ENCODE data around the gene ZHX3. TPM values are rescaled to one million over a fixed set of nuclear protein-coding genes. Genes with fewer than 3 reads are reported as not detected.

The ZHX3 gene
- total and polyA plus RNA-seq, 2 donors (not counting 1 experiment from before 2014, with no cell fraction given): 4.3 to 22.2 TPM

- no CpG with 5 or more reads among the region's 5 CpGs for WGBS (ENCODE audit: insufficient coverage)
- POLR2A ChIA-PET: interaction anchor here (1.1 kb wide), 1 partner anchor 19 kb away, joined by 3 read pairs; no protein-coding TSS in a partner anchor
- ATAC-seq (ENCODE audit: low read depth): no peak
Observed at GRCh38 chr20:41274152-41274551, 43.4 kb downstream of the ZHX3 start.

GRCh38 chr20:41273445-41273844, 44.1 kb downstream of the ZHX3 start:
- H3K4me1 Mint-ChIP-seq: peaks cover 4% of the 10 kb centered on the region

More at GRCh38 chr20:41274152-41274551, 43.4 kb downstream of the ZHX3 start:
- no peak overlapping the region for H2AFZ ChIP-seq (ENCODE audit: insufficient read depth, low read depth, low read length, poor library complexity, severe bottlenecking)
- H3K27me3 Mint-ChIP-seq: no peaks in the 10 kb centered on the region
- no peaks in the 10 kb centered on the region for H3K4me1 ChIP-seq (ENCODE audit: control insufficient read depth in 2 of 2, insufficient read depth in 2 of 2, low read length in 2 of 2)
- DNase-seq: no peak
- H3K9ac ChIP-seq (ENCODE audit: low read length): no peak overlapping the region
- no peak overlapping the region for H3K4me2 ChIP-seq (replicated peaks; ENCODE audit: low read depth, low read length, poor library complexity, severe bottlenecking)
- no peak for TF ChIP-seq EZH2 (IDR thresholded peaks at IDR 0.05; ENCODE audit: borderline replicate concordance, insufficient read depth, low read depth, low read length, poor library complexity, severe bottlenecking)
- no peak for TF ChIP-seq CTCF (IDR thresholded peaks at IDR 0.05)
- no peak overlapping the region for H3K27ac ChIP-seq (ENCODE audit: low read length in 2 of 2)
- no peak overlapping the region for H3K4me3 Mint-ChIP-seq
- CTCF ChIA-PET: interaction anchor here (1.5 kb wide), 1 partner anchor 32 kb away, joined by 4 read pairs; no protein-coding TSS in a partner anchor
- peaks cover 4% of the 10 kb centered on the region for H3K79me2 ChIP-seq (ENCODE audit: control insufficient read depth, insufficient read depth, low read length)
- H3K27me3 ChIP-seq (replicated peaks in 1 of 4; ENCODE audit: control extremely low read depth in 1 of 4, control insufficient read depth in 3 of 4, insufficient read depth in 4 of 4, low read length in 3 of 4): no peaks in the 10 kb centered on the region
- H3K9me3 Mint-ChIP-seq (ENCODE audit: insufficient read depth): no peaks in the 10 kb centered on the region
- no peaks in the 10 kb centered on the region for H3K9me3 ChIP-seq (ENCODE audit: control extremely low read depth in 1 of 3, control insufficient read depth in 2 of 3, insufficient read depth in 1 of 3, low read length in 2 of 3)
- H3K27ac Mint-ChIP-seq: no peak overlapping the region
- no peaks in the 10 kb centered on the region for H3K36me3 ChIP-seq (replicated peaks in 1 of 2; ENCODE audit: control extremely low read depth in 1 of 2, control insufficient read depth in 1 of 2, extremely low read depth in 1 of 2, insufficient read depth in 2 of 2, low read length in 1 of 2)
- H3K4me3 ChIP-seq (ENCODE audit: control extremely low read depth in 1 of 5, extremely low read depth in 1 of 5, insufficient read depth in 1 of 5, low read depth in 2 of 5, low read length in 4 of 5): no peak overlapping the region
- intact Hi-C loops (cut with micrococcal nuclease): no loop called here
- no peaks in the 10 kb centered on the region for H4K20me1 ChIP-seq (ENCODE audit: control insufficient read depth, insufficient read depth, low read length, poor library complexity, severe bottlenecking)
- H3K4me1 Mint-ChIP-seq: peaks cover 5% of the 10 kb centered on the region

More at GRCh38 chr20:41273445-41273844, 44.1 kb downstream of the ZHX3 start:
- H3K27ac ChIP-seq (ENCODE audit: low read length in 2 of 2): no peak overlapping the region
- H3K4me1 ChIP-seq (ENCODE audit: control insufficient read depth in 2 of 2, insufficient read depth in 2 of 2, low read length in 2 of 2): no peaks in the 10 kb centered on the region
- H3K9ac ChIP-seq (ENCODE audit: low read length): no peak overlapping the region
- intact Hi-C loops (cut with micrococcal nuclease): no loop called here
- no peak for ATAC-seq (ENCODE audit: low read depth)
- TF ChIP-seq CTCF (IDR thresholded peaks at IDR 0.05): no peak
- no peak for TF ChIP-seq EZH2 (IDR thresholded peaks at IDR 0.05; ENCODE audit: borderline replicate concordance, insufficient read depth, low read depth, low read length, poor library complexity, severe bottlenecking)
- peaks cover 4% of the 10 kb centered on the region for H3K79me2 ChIP-seq (ENCODE audit: control insufficient read depth, insufficient read depth, low read length)
- no peaks in the 10 kb centered on the region for H4K20me1 ChIP-seq (ENCODE audit: control insufficient read depth, insufficient read depth, low read length, poor library complexity, severe bottlenecking)
- no peak overlapping the region for H3K4me3 ChIP-seq (ENCODE audit: control extremely low read depth in 1 of 5, extremely low read depth in 1 of 5, insufficient read depth in 1 of 5, low read depth in 2 of 5, low read length in 4 of 5)
- no peaks in the 10 kb centered on the region for H3K9me3 Mint-ChIP-seq (ENCODE audit: insufficient read depth)
- no peak for DNase-seq
- no peak overlapping the region for H3K27ac Mint-ChIP-seq
- ChIA-PET POLR2A (interaction anchor here (1.1 kb wide), 1 partner anchor 20 kb away, joined by 3 read pairs; no protein-coding TSS in a partner anchor), CTCF (interaction anchor here (1.5 kb wide), 1 partner anchor 33 kb away, joined by 4 read pairs; no protein-coding TSS in a partner anchor)
- H2AFZ ChIP-seq (ENCODE audit: insufficient read depth, low read depth, low read length, poor library complexity, severe bottlenecking): no peak overlapping the region
- no peaks in the 10 kb centered on the region for H3K9me3 ChIP-seq (ENCODE audit: control extremely low read depth in 1 of 3, control insufficient read depth in 2 of 3, insufficient read depth in 1 of 3, low read length in 2 of 3)
- H3K4me2 ChIP-seq (replicated peaks; ENCODE audit: low read depth, low read length, poor library complexity, severe bottlenecking): no peak overlapping the region
- no peaks in the 10 kb centered on the region for H3K36me3 ChIP-seq (replicated peaks in 1 of 2; ENCODE audit: control extremely low read depth in 1 of 2, control insufficient read depth in 1 of 2, extremely low read depth in 1 of 2, insufficient read depth in 2 of 2, low read length in 1 of 2)
- no peak overlapping the region for H3K4me3 Mint-ChIP-seq
- H3K27me3 ChIP-seq (replicated peaks in 1 of 4; ENCODE audit: control extremely low read depth in 1 of 4, control insufficient read depth in 3 of 4, insufficient read depth in 4 of 4, low read length in 3 of 4): no peaks in the 10 kb centered on the region
- no peaks in the 10 kb centered on the region for H3K27me3 Mint-ChIP-seq

Measured in B cell (primary cell).